HCT116 (cell line): ENCODE measurements around the gene ZNF581.

Source experiments
- POLR2A ChIP-seq: IDR thresholded peaks from 2 replicates; pipeline ENCODE4 v1.7.0; 2011; ENCODE audit warnings: borderline replicate concordance; ENCODE audit not compliant: insufficient read depth, insufficient read length; ENCODE audit errors: extremely low read depth
- POLR2AphosphoS5 ChIP-seq: IDR thresholded peaks from 2 replicates; pipeline ENCODE4 v1.6.1; 2011; ENCODE audit warnings: mild to moderate bottlenecking, low read depth, low read length, moderate library complexity

- no peak for TF ChIP-seq POLR2A
- TF ChIP-seq POLR2AphosphoS5 = no peak
These were observed 20.3 kb upstream of the ZNF581 start for GRCh38 chr19:55623130-55623529.
